HepG2 (cell line): Measurements from ENCODE around the gene ZNF318. TPM values are rescaled to one million over a fixed set of nuclear protein-coding genes. Genes with fewer than 3 reads are reported as not detected.
A peak's percentile ranks its signal among the peaks of the same experiment; 100 is the strongest.

Experiments
- ARNTL ChIP-seq: sonication (generic); formaldehyde crosslinking; IDR thresholded peaks from 2 replicates; pipeline ENCODE4 v1.4.0; 2020; ENCODE audit warnings: mild to moderate bottlenecking, missing genetic modification reagents
- ERF ChIP-seq: IDR thresholded peaks from 2 replicates; pipeline ENCODE4 v1.6.1; 2018; ENCODE audit warnings: missing biosample characterization, missing genetic modification reagents
- FLYWCH1 ChIP-seq: sonication (generic); formaldehyde crosslinking; IDR thresholded peaks from 2 replicates; pipeline ENCODE4 v1.8.1; 2023; ENCODE audit warnings: mild to moderate bottlenecking, missing genetic modification reagents
- HNF4A ChIP-seq: sonication (generic); formaldehyde crosslinking; IDR thresholded peaks from 2 replicates; pipeline ENCODE4 v1.4.0; 2020; ENCODE audit warnings: missing genetic modification reagents
- JUN ChIP-seq: sonication (generic); formaldehyde crosslinking; IDR thresholded peaks from 2 replicates; pipeline ENCODE4 v1.4.0; 2020; ENCODE audit warnings: mild to moderate bottlenecking, missing genetic modification reagents
- KDM5B ChIP-seq: sonication (generic); formaldehyde crosslinking; IDR thresholded peaks from 2 replicates; pipeline ENCODE4 v1.4.0; 2020; ENCODE audit warnings: missing genetic modification reagents, mild to moderate bottlenecking, borderline replicate concordance
- MXD4 ChIP-seq: IDR thresholded peaks from 2 replicates; pipeline ENCODE4 v1.6.1; 2016; ENCODE audit warnings: mild to moderate bottlenecking, missing biosample characterization, missing genetic modification reagents
- NFE2L2 ChIP-seq: fragments of 150-350 bp; IDR thresholded peaks from 2 replicates; pipeline ENCODE4 v1.6.1; 2014; ENCODE audit warnings: low read length
- PITX1 ChIP-seq: sonication (generic); formaldehyde crosslinking; IDR thresholded peaks from 2 replicates; pipeline ENCODE4 v1.5.1; 2020; ENCODE audit warnings: mild to moderate bottlenecking, missing genetic modification reagents
- PRMT3 ChIP-seq: sonication (generic); formaldehyde crosslinking; IDR thresholded peaks from 2 replicates; pipeline ENCODE4 v1.8.1; 2022; ENCODE audit warnings: low read depth, mild to moderate bottlenecking, moderate library complexity, missing genetic modification reagents, borderline replicate concordance
- RFXAP ChIP-seq: sonication (generic); formaldehyde crosslinking; IDR thresholded peaks from 2 replicates; pipeline ENCODE4 v1.4.0; 2020; ENCODE audit warnings: missing genetic modification reagents, borderline replicate concordance
- SALL1 ChIP-seq: sonication (generic); formaldehyde crosslinking; IDR thresholded peaks from 2 replicates; pipeline ENCODE4 v1.8.0; 2022; ENCODE audit warnings: mild to moderate bottlenecking, missing genetic modification reagents
- TOPORS ChIP-seq: sonication (generic); formaldehyde crosslinking; IDR thresholded peaks from 2 replicates; pipeline ENCODE4 v1.8.0; 2023; ENCODE audit warnings: mild to moderate bottlenecking, missing genetic modification reagents
- ZBTB21 ChIP-seq: sonication (generic); formaldehyde crosslinking; IDR thresholded peaks from 2 replicates; pipeline ENCODE4 v1.4.0; 2020; ENCODE audit warnings: missing genetic modification reagents
- ZFP36 ChIP-seq: fragments of 150-350 bp; IDR thresholded peaks from 2 replicates; pipeline ENCODE4 v1.6.1; 2018; ENCODE audit warnings: borderline replicate concordance, low read length, low read depth; ENCODE audit not compliant: partially characterized antibody
- ZFX ChIP-seq: sonication (generic); formaldehyde crosslinking; IDR thresholded peaks from 2 replicates; pipeline ENCODE4 v1.4.0; 2020; ENCODE audit warnings: mild to moderate bottlenecking, low read depth, missing genetic modification reagents, moderate library complexity
- ZFY ChIP-seq: sonication (generic); formaldehyde crosslinking; IDR thresholded peaks from 2 replicates; pipeline ENCODE4 v1.4.0; 2020; ENCODE audit warnings: missing genetic modification reagents
- ZNF3 ChIP-seq: IDR thresholded peaks from 2 replicates; pipeline ENCODE4 v1.7.0; 2017; ENCODE audit warnings: inconsistent platforms
- ZNF567 ChIP-seq: sonication (generic); formaldehyde crosslinking; IDR thresholded peaks from 2 replicates; pipeline ENCODE4 v1.8.1; 2023; ENCODE audit warnings: mild to moderate bottlenecking, missing genetic modification reagents, borderline replicate concordance
- polyA plus RNA-seq, 8 experiments: library from polyadenylated mRNA; depleted of rRNA in 3 of 8; stranded (reverse) in 7 of 8; unstranded in 1 of 8; fragments of >200 nt; fragmentation: Illumina TruSeq in 4 of 8; extraction: Trizol in 4 of 8; gene quantifications; 2 replicates each; pipeline versions ENCODE4 v1.2.1 to v1.2.3, GENCODE V29; 2011 to 2016; ENCODE audit warnings: low read depth in 4 of 8, missing spikeins in 1 of 8, mixed read lengths in 1 of 8; ENCODE audit not compliant: insufficient read depth in 1 of 8
- total RNA-seq, 5 experiments: library from RNA; depleted of rRNA; stranded (reverse); fragments of >200 nt; fragmentation: Illumina TruSeq; extraction: Trizol; gene quantifications; 2 replicates each; pipeline ENCODE4 v1.2.3, GENCODE V29; 2016; ENCODE audit warnings: low read depth in 1 of 5
- TF ChIP-seq, protein P1 (sequence below): IDR thresholded peaks from 2 replicates; pipeline ENCODE4 v1.6.1; 2016; ENCODE audit warnings: mild to moderate bottlenecking
- TF ChIP-seq, protein P2 (sequence below): sonication (generic); formaldehyde crosslinking; IDR thresholded peaks from 2 replicates; pipeline ENCODE4 v1.4.0; 2020; ENCODE audit warnings: missing genetic modification reagents
- TF ChIP-seq, protein P3 (sequence below): sonication (generic); formaldehyde crosslinking; IDR thresholded peaks from 2 replicates; pipeline ENCODE4 v1.8.0; 2022; ENCODE audit warnings: missing genetic modification reagents, mild to moderate bottlenecking, moderate library complexity, borderline replicate concordance
- TF ChIP-seq, protein P4 (sequence below): sonication (generic); formaldehyde crosslinking; IDR thresholded peaks from 2 replicates; pipeline ENCODE4 v1.4.0; 2020; ENCODE audit warnings: missing genetic modification reagents
- TF ChIP-seq, protein P5 (sequence below): sonication (generic); formaldehyde crosslinking; IDR thresholded peaks from 2 replicates; pipeline ENCODE4 v1.5.1; 2020; ENCODE audit warnings: mild to moderate bottlenecking, missing genetic modification reagents, moderate library complexity

Gene ZNF318
- total and polyA plus RNA-seq, 2 of the 13 experiments (the other 11 are each of a cell fraction or from before 2014, with no cell fraction given) = 13.0 to 14.5 TPM

DNA sequence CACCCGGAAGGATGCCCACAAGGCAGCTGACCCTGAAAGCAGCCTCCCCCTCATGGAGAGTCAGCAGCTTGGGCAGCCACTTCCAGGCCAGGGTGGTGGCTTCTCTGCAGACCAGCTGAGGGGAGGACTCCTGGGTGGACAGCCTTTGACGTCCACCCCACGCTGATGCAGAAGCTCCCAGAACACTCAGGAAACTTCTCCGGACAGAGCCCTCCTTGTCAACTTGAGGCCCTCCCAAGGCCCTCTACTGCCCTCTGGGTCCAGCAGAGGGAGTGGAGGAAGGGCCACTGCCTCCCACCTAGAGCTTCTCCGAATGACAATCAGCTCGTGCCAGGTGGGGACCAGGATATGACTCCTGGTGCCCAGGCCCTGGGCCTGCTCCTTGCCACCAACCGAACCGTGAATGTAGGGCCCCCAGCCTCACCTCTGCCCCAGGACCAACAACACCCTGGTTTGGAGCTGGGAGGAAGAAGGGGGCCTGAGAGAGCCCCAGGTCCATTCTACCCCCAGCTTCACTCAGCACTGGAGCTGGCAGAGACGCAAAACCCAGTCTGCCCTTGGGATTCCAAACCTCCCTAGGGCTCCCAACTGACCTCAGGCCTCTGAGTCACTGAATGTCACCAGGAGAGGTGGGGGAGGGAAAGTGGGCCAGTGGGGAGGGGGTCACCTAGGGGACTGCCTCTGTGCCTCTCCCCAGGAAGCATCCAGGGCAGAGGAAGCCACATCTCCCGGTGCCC is 82.3 kb downstream of the ZNF318 start (continued):
- TF ChIP-seq, protein P1, sequence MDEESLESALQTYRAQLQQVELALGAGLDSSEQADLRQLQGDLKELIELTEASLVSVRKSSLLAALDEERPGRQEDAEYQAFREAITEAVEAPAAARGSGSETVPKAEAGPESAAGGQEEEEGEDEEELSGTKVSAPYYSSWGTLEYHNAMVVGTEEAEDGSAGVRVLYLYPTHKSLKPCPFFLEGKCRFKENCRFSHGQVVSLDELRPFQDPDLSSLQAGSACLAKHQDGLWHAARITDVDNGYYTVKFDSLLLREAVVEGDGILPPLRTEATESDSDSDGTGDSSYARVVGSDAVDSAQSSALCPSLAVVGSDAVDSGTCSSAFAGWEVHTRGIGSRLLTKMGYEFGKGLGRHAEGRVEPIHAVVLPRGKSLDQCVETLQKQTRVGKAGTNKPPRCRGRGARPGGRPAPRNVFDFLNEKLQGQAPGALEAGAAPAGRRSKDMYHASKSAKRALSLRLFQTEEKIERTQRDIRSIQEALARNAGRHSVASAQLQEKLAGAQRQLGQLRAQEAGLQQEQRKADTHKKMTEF = peak; percentile 46; the same call in 1 of the 2 replicates
- TF ChIP-seq ZFP36 (no peak), ARNTL (CRISPR knock-in tag) (no peak), ZFX (CRISPR knock-in tag) (peak; percentile 39), ZNF567 (no peak), FLYWCH1 (no peak), NFE2L2 (no peak), SALL1 (CRISPR knock-in tag) (peak; percentile 55), KDM5B (no peak; the same call in 1 of the 2 replicates), RFXAP (CRISPR knock-in tag) (peak; percentile 40; the same call in 1 of the 2 replicates), MXD4 (peak; percentile 22; the same call in 1 of the 2 replicates), ZNF3 (CRISPR knock-in tag) (no peak), PITX1 (CRISPR knock-in tag) (no peak), PRMT3 (CRISPR knock-in tag) (no peak), HNF4A (CRISPR knock-in tag) (peak; percentile 54), TOPORS (CRISPR knock-in tag) (no peak), ERF (no peak), ZBTB21 (CRISPR knock-in tag) (no peak; the same call in 1 of the 2 replicates), ZFY (CRISPR knock-in tag) (peak; percentile 60), JUN (CRISPR knock-in tag) (peak; percentile 63; the same call in 1 of the 2 replicates)
- TF ChIP-seq, protein P2, sequence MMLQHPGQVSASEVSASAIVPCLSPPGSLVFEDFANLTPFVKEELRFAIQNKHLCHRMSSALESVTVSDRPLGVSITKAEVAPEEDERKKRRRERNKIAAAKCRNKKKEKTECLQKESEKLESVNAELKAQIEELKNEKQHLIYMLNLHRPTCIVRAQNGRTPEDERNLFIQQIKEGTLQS = 0 out of 2 replicates have a peak, but pooled peaks have one; percentile 6
- TF ChIP-seq, protein P3, sequence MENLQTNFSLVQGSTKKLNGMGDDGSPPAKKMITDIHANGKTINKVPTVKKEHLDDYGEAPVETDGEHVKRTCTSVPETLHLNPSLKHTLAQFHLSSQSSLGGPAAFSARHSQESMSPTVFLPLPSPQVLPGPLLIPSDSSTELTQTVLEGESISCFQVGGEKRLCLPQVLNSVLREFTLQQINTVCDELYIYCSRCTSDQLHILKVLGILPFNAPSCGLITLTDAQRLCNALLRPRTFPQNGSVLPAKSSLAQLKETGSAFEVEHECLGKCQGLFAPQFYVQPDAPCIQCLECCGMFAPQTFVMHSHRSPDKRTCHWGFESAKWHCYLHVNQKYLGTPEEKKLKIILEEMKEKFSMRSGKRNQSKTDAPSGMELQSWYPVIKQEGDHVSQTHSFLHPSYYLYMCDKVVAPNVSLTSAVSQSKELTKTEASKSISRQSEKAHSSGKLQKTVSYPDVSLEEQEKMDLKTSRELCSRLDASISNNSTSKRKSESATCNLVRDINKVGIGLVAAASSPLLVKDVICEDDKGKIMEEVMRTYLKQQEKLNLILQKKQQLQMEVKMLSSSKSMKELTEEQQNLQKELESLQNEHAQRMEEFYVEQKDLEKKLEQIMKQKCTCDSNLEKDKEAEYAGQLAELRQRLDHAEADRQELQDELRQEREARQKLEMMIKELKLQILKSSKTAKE = 0 out of 2 replicates have a peak, but pooled peaks have one; percentile 46
- TF ChIP-seq, protein P4, sequence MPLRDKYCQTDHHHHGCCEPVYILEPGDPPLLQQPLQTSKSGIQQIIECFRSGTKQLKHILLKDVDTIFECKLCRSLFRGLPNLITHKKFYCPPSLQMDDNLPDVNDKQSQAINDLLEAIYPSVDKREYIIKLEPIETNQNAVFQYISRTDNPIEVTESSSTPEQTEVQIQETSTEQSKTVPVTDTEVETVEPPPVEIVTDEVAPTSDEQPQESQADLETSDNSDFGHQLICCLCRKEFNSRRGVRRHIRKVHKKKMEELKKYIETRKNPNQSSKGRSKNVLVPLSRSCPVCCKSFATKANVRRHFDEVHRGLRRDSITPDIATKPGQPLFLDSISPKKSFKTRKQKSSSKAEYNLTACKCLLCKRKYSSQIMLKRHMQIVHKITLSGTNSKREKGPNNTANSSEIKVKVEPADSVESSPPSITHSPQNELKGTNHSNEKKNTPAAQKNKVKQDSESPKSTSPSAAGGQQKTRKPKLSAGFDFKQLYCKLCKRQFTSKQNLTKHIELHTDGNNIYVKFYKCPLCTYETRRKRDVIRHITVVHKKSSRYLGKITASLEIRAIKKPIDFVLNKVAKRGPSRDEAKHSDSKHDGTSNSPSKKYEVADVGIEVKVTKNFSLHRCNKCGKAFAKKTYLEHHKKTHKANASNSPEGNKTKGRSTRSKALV (CRISPR knock-in tag) = no peak
- TF ChIP-seq, protein P5, sequence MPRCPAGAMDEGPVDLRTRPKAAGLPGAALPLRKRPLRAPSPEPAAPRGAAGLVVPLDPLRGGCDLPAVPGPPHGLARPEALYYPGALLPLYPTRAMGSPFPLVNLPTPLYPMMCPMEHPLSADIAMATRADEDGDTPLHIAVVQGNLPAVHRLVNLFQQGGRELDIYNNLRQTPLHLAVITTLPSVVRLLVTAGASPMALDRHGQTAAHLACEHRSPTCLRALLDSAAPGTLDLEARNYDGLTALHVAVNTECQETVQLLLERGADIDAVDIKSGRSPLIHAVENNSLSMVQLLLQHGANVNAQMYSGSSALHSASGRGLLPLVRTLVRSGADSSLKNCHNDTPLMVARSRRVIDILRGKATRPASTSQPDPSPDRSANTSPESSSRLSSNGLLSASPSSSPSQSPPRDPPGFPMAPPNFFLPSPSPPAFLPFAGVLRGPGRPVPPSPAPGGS (CRISPR knock-in tag) = peak; percentile 82; the same call in 1 of the 2 replicates
